ENCODE data around the gene TRPM2.

The TRPM2 gene

DNA sequence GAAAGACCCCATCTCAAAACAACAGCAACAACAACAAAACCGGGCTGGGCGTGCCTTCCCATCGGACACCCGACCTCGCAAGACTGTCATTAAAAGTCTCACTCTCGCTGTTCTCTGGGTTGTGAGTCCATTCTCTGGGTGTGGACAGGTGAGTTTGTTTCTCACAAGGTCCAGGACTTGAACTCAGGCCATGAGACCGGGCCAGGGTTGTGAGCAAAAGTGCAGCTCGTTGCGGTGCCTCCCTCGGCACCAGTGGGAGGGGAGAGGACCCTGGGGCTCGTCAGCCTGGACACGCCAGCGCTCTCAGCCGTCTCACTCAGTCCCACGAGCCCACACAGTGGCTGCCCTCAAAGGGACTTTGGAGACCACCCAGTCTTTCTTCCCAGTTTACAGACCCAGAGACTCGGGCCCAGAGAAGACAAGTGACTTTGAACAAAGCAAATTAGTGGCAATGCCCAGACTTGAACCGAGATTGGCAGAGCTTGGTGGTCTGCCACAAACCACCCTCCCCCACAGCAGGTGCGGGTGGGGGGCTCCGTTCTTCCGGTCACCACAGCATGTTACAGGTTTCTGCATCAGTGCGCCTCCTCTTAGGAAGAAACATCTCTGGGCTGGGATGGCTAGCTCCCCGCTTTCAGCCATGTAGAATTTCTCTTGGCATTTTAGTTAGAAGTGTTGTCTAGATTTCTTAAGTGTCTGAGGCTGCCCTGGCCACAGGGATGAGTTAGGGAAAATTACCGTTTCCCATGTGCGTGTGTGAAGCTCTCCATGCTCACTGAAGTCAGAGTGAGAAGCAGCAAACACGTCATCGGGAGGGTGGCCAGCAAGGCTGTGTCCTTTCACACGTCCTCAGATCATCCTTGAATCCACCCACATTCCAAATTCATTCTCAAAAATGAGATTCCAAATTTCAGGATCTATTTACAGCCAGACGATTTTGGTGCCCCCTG is 130.1 kb downstream of the TRPM2 start:
- FAIRE-seq = no peak
- DNase-seq (ENCODE audit: insufficient read length, low spot score) = no peak
- TF ChIP-seq TAF1 (IDR thresholded peaks at IDR 0.05; ENCODE audit: low read depth, low read length) (no peak), POLR2A (IDR thresholded peaks at IDR 0.05; ENCODE audit: low read depth, low read length) (no peak), POU2F2 (IDR thresholded peaks at IDR 0.05; ENCODE audit: low read depth, low read length) (no peak), PAX5 (IDR thresholded peaks at IDR 0.05; ENCODE audit: insufficient read depth, low read length, severe bottlenecking) (no peak), SPI1 (IDR thresholded peaks at IDR 0.05; ENCODE audit: low read depth, low read length) (no peak), POLR2AphosphoS5 (IDR thresholded peaks at IDR 0.05; ENCODE audit: low read depth, low read length) (no peak)

DNA sequence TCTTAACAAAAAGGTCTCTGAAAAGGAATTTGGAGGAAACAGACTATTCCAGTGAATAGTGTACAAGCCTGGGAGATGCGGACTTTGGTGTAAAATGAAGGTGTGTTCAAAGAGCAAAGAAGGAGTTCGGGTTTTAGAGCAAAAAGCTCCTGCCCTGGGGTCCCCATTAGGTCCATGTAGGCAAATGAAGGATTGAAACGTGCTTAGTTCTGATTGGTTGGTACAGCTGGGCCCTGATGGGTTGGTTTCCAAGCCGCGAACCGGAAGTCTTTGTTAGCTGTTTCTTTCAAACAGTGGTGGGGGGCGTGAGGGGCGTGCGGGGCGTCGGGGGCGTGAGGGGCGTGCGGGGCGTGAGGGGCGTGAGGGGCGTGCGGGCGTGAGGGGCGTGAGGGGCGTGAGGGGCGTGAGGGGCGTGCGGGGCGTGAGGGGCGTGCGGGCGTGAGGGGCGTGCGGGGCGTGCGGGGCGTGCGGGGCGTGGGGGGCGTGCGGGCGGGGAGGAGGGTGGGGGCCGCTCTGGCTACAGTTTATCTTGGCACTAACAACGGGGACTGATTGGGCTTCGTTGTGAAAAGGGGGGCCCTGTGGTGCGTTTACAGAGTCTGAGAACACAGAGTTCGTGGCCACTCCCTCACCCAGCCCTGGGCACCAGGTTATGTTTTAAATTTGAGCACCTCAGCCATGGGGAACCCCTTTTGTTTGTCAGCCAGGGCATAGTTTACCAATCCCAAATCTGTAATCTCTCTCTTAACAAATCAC is 131.3 kb downstream of the TRPM2 start:
- FAIRE-seq = no peak
- no peak for DNase-seq (ENCODE audit: insufficient read length, low spot score)
- TF ChIP-seq PAX5 (IDR thresholded peaks at IDR 0.05; ENCODE audit: insufficient read depth, low read length, severe bottlenecking) (no peak), POU2F2 (IDR thresholded peaks at IDR 0.05; ENCODE audit: low read depth, low read length) (no peak), SPI1 (IDR thresholded peaks at IDR 0.05; ENCODE audit: low read depth, low read length) (no peak), POLR2A (IDR thresholded peaks at IDR 0.05; ENCODE audit: low read depth, low read length) (no peak), TAF1 (IDR thresholded peaks at IDR 0.05; ENCODE audit: low read depth, low read length) (no peak), POLR2AphosphoS5 (IDR thresholded peaks at IDR 0.05; ENCODE audit: low read depth, low read length) (no peak)

GRCh38 chr21:44485254-44485793 is 131.9 kb downstream of the TRPM2 start:
- TF ChIP-seq PAX5 (IDR thresholded peaks at IDR 0.05; ENCODE audit: insufficient read depth, low read length, severe bottlenecking) (no peak), POU2F2 (IDR thresholded peaks at IDR 0.05; ENCODE audit: low read depth, low read length) (no peak), TAF1 (IDR thresholded peaks at IDR 0.05; ENCODE audit: low read depth, low read length) (no peak), POLR2AphosphoS5 (IDR thresholded peaks at IDR 0.05; ENCODE audit: low read depth, low read length) (no peak), POLR2A (IDR thresholded peaks at IDR 0.05; ENCODE audit: low read depth, low read length) (no peak), SPI1 (IDR thresholded peaks at IDR 0.05; ENCODE audit: low read depth, low read length) (no peak)
- FAIRE-seq (no peak), DNase-seq (ENCODE audit: insufficient read length, low spot score) (no peak)

DNA sequence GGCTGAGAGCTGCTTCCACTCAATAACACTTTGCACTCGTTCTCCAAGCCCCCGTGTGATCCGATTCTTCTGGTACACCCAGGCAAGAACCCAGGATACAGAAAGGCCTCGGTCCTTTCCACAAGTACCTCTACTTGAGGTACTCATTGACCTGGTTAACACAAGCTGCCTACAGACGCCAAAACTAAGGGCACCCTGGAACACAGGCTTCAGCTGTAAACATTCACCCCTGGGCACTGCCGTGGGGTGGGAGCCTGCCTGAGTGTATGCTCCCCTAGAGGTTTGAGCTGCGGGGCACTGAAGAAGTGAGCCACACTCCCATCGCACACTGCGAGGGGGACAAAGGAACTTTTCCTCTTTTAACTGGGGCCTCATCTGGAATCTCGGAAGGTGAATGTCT is 132.4 kb downstream of the TRPM2 start:
- DNase-seq (ENCODE audit: insufficient read length, low spot score) = no peak
- TF ChIP-seq POLR2AphosphoS5 (IDR thresholded peaks at IDR 0.05; ENCODE audit: low read depth, low read length) (no peak), TAF1 (IDR thresholded peaks at IDR 0.05; ENCODE audit: low read depth, low read length) (no peak), POLR2A (IDR thresholded peaks at IDR 0.05; ENCODE audit: low read depth, low read length) (no peak), POU2F2 (IDR thresholded peaks at IDR 0.05; ENCODE audit: low read depth, low read length) (no peak), SPI1 (IDR thresholded peaks at IDR 0.05; ENCODE audit: low read depth, low read length) (no peak), PAX5 (IDR thresholded peaks at IDR 0.05; ENCODE audit: insufficient read depth, low read length, severe bottlenecking) (no peak)
- no peak for FAIRE-seq

DNA sequence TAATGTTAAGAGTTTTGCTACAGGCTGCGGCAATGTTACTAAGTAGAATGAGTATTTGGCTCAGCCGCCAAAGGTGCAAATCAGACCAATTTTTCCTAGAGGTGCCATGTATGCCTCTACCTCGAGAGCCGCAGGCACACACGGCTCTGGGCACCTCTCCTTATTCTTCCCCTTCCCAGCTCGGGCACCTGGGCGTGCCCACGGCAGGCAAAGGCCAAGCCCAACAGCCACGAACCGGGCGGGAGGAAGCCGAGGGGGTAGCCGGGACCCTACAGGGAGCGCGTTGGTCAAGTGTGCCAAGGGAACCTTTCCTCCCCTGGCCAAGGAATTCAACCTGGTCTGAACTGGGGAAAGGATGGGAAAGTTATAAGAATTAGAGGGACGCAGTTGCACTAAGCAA is 132.9 kb downstream of the TRPM2 start:
- FAIRE-seq (no peak), DNase-seq (ENCODE audit: insufficient read length, low spot score) (no peak)
- TF ChIP-seq POU2F2 (IDR thresholded peaks at IDR 0.05; ENCODE audit: low read depth, low read length) = no peak

DNA sequence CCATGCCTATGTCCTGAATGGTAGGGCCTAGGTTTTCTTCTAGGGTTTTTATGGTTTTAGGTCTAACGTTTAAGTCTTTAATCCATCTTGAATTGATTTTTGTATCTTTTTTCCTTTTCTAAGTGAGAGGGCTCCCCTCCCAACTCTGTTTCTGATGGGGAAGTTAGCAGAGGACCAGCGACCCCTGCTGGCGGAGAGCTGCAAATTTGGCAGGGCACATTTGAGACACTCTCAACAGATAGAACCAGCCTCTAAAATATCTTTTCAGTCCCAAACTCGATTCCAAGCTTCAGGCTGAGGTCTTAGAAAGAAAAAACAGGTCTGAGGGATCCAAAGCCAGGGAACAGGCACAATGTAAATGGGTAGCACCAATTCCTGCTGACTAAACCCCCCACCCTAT is 134.4 kb downstream of the TRPM2 start:
- DNase-seq (ENCODE audit: insufficient read length, low spot score) (no peak), FAIRE-seq (no peak)

DNA sequence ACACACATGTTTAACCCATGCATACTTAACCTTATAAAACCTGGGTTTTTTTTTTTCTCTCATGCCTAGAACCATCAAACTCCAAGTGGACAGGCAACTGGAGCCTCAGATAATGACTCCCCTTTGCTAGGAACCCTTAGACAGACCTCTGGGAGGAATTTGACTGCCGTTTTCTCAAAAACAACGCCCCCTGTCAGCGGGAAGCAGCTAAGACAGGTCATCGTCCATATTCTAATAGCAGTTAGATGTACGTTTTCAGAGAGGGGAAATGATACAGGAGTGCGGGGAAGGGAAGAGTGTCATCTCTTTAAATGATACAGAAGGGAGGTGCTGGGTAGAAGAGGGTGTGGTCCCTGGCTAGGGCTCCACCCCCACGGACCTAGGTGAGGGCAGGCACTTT is 136.5 kb downstream of the TRPM2 start:
- FAIRE-seq (no peak), DNase-seq (ENCODE audit: insufficient read length, low spot score) (no peak)
- TF ChIP-seq POLR2AphosphoS5 (IDR thresholded peaks at IDR 0.05; ENCODE audit: low read depth, low read length) = no peak
- no peak for TF ChIP-seq PAX5 (IDR thresholded peaks at IDR 0.05; ENCODE audit: insufficient read depth, low read length, severe bottlenecking)
- no peak for TF ChIP-seq TAF1 (IDR thresholded peaks at IDR 0.05; ENCODE audit: low read depth, low read length)

More for the DNA sequence above, 134.4 kb downstream of the TRPM2 start:
- TF ChIP-seq POU2F2 (IDR thresholded peaks at IDR 0.05; ENCODE audit: low read depth, low read length) = no peak
- TF ChIP-seq POLR2AphosphoS5 (IDR thresholded peaks at IDR 0.05; ENCODE audit: low read depth, low read length) = no peak
- TF ChIP-seq TAF1 (IDR thresholded peaks at IDR 0.05; ENCODE audit: low read depth, low read length) = no peak
- TF ChIP-seq SPI1 (IDR thresholded peaks at IDR 0.05; ENCODE audit: low read depth, low read length) = no peak
- no peak for TF ChIP-seq POLR2A (IDR thresholded peaks at IDR 0.05; ENCODE audit: low read depth, low read length)
- TF ChIP-seq PAX5 (IDR thresholded peaks at IDR 0.05; ENCODE audit: insufficient read depth, low read length, severe bottlenecking) = no peak

DNA sequence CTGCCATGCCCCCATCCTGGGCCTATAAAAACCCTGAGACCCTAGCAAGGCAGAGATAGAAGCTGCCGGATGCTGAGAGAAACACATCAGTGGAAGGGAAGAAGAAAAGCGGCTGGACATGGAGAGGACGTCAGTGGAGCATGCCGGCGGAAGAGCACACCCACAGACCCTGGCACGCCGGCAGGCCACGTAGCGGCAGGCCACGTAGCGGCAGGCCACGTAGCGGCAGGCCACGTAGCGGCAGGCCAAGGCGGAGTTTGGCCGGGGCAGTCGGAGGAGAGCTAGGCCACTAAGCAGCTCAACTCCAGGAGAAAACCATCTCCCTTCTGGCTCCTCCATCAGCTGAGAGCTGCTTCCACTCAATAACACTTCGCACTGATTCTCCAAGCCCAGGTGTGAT is 137.0 kb downstream of the TRPM2 start:
- no peak for TF ChIP-seq PAX5 (IDR thresholded peaks at IDR 0.05; ENCODE audit: insufficient read depth, low read length, severe bottlenecking)
- no peak for TF ChIP-seq POLR2AphosphoS5 (IDR thresholded peaks at IDR 0.05; ENCODE audit: low read depth, low read length)
- TF ChIP-seq SPI1 (IDR thresholded peaks at IDR 0.05; ENCODE audit: low read depth, low read length) = no peak
- TF ChIP-seq POU2F2 (IDR thresholded peaks at IDR 0.05; ENCODE audit: low read depth, low read length) = no peak
- no peak for TF ChIP-seq TAF1 (IDR thresholded peaks at IDR 0.05; ENCODE audit: low read depth, low read length)
- no peak for TF ChIP-seq POLR2A (IDR thresholded peaks at IDR 0.05; ENCODE audit: low read depth, low read length)
- DNase-seq (ENCODE audit: insufficient read length, low spot score) (no peak), FAIRE-seq (no peak)

DNA sequence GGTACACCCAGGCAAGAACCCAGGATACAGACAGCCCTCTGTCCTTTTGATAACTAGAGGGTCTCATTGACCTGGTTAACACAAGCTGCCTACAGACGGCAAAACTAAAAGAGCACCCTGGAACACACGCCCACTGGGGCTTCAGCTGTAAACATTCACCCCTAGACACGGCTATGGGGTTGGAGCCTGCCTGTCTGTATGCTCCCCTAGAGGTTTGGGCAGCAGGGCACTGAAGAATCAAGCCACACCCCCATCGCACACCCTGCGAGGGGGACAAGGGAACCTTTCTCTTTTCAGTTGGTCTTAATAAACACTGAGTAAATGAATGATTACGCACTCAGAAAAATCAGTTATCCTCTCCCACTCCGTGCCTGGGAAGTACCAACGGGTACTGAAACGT is 137.4 kb downstream of the TRPM2 start:
- no peak for FAIRE-seq
- TF ChIP-seq POU2F2 (IDR thresholded peaks at IDR 0.05; ENCODE audit: low read depth, low read length) (no peak), PAX5 (IDR thresholded peaks at IDR 0.05; ENCODE audit: insufficient read depth, low read length, severe bottlenecking) (no peak), POLR2A (IDR thresholded peaks at IDR 0.05; ENCODE audit: low read depth, low read length) (no peak), TAF1 (IDR thresholded peaks at IDR 0.05; ENCODE audit: low read depth, low read length) (no peak), POLR2AphosphoS5 (IDR thresholded peaks at IDR 0.05; ENCODE audit: low read depth, low read length) (no peak), SPI1 (IDR thresholded peaks at IDR 0.05; ENCODE audit: low read depth, low read length) (no peak)
- DNase-seq (ENCODE audit: insufficient read length, low spot score) = no peak
